HG03064 (cell line): Measurements from ENCODE around the gene ANGPTL5.
"Not testable (repeated sequence)": the region's sequence is repeated elsewhere in the genome, so short reads cannot be mapped to it uniquely, and the experiment has no call there.

Experiments
- ATAC-seq: cut with Tn5 transposase; IDR thresholded peaks from one replicate; pipeline ENCODE4 v1.9.1; 2021; ENCODE audit warnings: low read depth; ENCODE audit not compliant: unreplicated experiment

ANGPTL5 gene

GRCh38 chr11:101894505-101894904 is 21.8 kb downstream of the ANGPTL5 start:
- no peak for ATAC-seq

- no peak for ATAC-seq
Measured at GRCh38 chr11:101889767-101890166, 26.6 kb downstream of the ANGPTL5 start.

GRCh38 chr11:101885631-101886030 is 30.7 kb downstream of the ANGPTL5 start:
- no peak for ATAC-seq

- ATAC-seq: no peak
Measured at GRCh38 chr11:101881586-101881985, 34.7 kb downstream of the ANGPTL5 start.

- no peak for ATAC-seq
Measured at GRCh38 chr11:101880222-101880621, 36.1 kb downstream of the ANGPTL5 start.

GRCh38 chr11:101872171-101872882 is 44.0 kb downstream of the ANGPTL5 start:
- no peak for ATAC-seq

- ATAC-seq: no peak
Measured at GRCh38 chr11:101870510-101870909, 45.8 kb downstream of the ANGPTL5 start.

GRCh38 chr11:101867951-101868350 is 48.4 kb downstream of the ANGPTL5 start:
- no peak for ATAC-seq

- no peak for ATAC-seq
Measured at GRCh38 chr11:101866619-101867491, 49.5 kb downstream of the ANGPTL5 start.

- ATAC-seq: no peak
Measured at GRCh38 chr11:101864098-101864497, 52.2 kb downstream of the ANGPTL5 start.

- ATAC-seq: no peak
Measured at GRCh38 chr11:101863361-101863760, 53.0 kb downstream of the ANGPTL5 start.

GRCh38 chr11:101862391-101863233 is 53.7 kb downstream of the ANGPTL5 start:
- ATAC-seq: no peak

GRCh38 chr11:101860696-101861427 is 55.5 kb downstream of the ANGPTL5 start:
- peak; percentile 82 for ATAC-seq

GRCh38 chr11:101852260-101852659 is 64.1 kb downstream of the ANGPTL5 start:
- ATAC-seq: not testable (repeated sequence)

GRCh38 chr11:101848262-101848661 is 68.1 kb downstream of the ANGPTL5 start:
- no peak for ATAC-seq

GRCh38 chr11:101844608-101845007 is 71.7 kb downstream of the ANGPTL5 start:
- no peak for ATAC-seq

- no peak for ATAC-seq
Measured at GRCh38 chr11:101840704-101841103, 75.6 kb downstream of the ANGPTL5 start.
